Thymus (tissue), 11 donors: ENCODE measurements around the gene KCNQ2. TPM values are rescaled to one million over a fixed set of nuclear protein-coding genes. Genes with fewer than 3 reads are reported as not detected.

Experiments
- DNase-seq, 9 donors: peaks; one replicate each; pipeline ENCODE4 v3.0.0-alpha.2; 2013; ENCODE audit warnings: low spot score in 9 of 9, low read depth in 6 of 9, missing footprints in 1 of 9
- H3K27ac ChIP-seq, 2 donors: one replicate each; pipeline ENCODE4 v1.5.1; 2013; ENCODE audit warnings: control low read depth in 1 of 2, low read depth in 1 of 2, low read length in 1 of 2, mild to moderate bottlenecking in 1 of 2, moderate library complexity in 1 of 2
- H3K27me3 ChIP-seq, 2 donors: one replicate each; pipeline ENCODE4 v1.5.1; 2013; ENCODE audit warnings: low read length in 1 of 2; ENCODE audit not compliant: control insufficient read depth in 2 of 2, insufficient read depth in 1 of 2
- H3K36me3 ChIP-seq, 2 donors: one replicate each; pipeline ENCODE4 v1.5.1; 2013; ENCODE audit warnings: low read length in 1 of 2, mild to moderate bottlenecking in 1 of 2, moderate library complexity in 1 of 2; ENCODE audit not compliant: control insufficient read depth in 2 of 2, insufficient read depth in 2 of 2
- H3K4me1 ChIP-seq, 2 donors: one replicate each; pipeline ENCODE4 v1.5.1; 2013; ENCODE audit warnings: low read length in 2 of 2; ENCODE audit not compliant: control insufficient read depth in 2 of 2, insufficient read depth in 2 of 2
- H3K4me3 ChIP-seq, 2 donors: one replicate each; pipeline ENCODE4 v1.5.1; 2013; ENCODE audit warnings: low read length in 2 of 2, control low read depth in 1 of 2, mild to moderate bottlenecking in 1 of 2
- H3K9me3 ChIP-seq, 2 donors: one replicate each; pipeline ENCODE4 v1.5.1; 2013; ENCODE audit warnings: low read length in 1 of 2, mild to moderate bottlenecking in 1 of 2; ENCODE audit not compliant: control insufficient read depth in 2 of 2, insufficient read depth in 1 of 2
- WGBS: extraction: QIAGEN DNeasy Blood & Tissue Kit; methylation state at CpG from one replicate; pipeline ENCODE4 v1.1.7; 2013; 5-methylcytosine and 5-hydroxymethylcytosine counted together
- polyA plus RNA-seq: library from polyadenylated mRNA; stranded (reverse); fragments of 200-250 nt; gene quantifications from one replicate; pipeline ENCODE4 v1.2.3, GENCODE V29; 2013
- total RNA-seq: library from RNA; stranded (reverse); fragments of 120-200 nt; gene quantifications from one replicate; pipeline ENCODE4 v1.2.4, GENCODE V29; 2013
- donor health status: healthy.

Gene KCNQ2
- total and polyA plus RNA-seq, 2 donors, result 0.38 to 0.48 TPM

- no peaks in the 10 kb centered on the region for H3K4me1 ChIP-seq
- no peaks in the 10 kb centered on the region for H3K9me3 ChIP-seq
- no peak overlapping the region for H3K4me3 ChIP-seq
- 92% methylated on average over 33 of the region's 33 CpGs for WGBS
- no peak for DNase-seq
- H3K27ac ChIP-seq, result no peak overlapping the region
- no peaks in the 10 kb centered on the region for H3K36me3 ChIP-seq
- H3K27me3 ChIP-seq, result peaks cover 0 to 7% of the 10 kb centered on the region in 2 donors
These were observed 58.3 kb downstream of the KCNQ2 start for GRCh38 chr20:63413963-63414684.

DNA sequence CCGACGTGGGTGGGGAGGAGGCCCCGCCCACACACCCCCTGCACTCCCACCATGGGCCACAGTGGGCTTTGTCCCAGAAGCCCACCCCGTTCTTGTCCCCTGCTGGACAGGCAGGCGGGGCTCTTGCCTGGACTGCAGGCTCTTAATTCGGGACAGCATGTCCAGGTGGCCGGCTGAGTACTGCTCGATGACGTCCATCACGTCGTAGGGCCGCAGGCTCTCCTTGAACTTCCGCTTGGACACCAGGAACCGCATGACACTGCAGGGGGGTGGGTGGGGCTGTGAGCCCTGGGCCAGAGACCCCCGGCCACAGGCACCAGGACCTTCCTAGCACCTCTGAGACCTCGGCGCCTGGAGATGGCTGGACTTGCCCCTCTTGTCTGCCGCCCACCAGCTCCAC is 59.1 kb downstream of the KCNQ2 start:
- H3K27ac ChIP-seq, result no peak overlapping the region
- H3K4me3 ChIP-seq, result no peak overlapping the region
- H3K9me3 ChIP-seq, result no peaks in the 10 kb centered on the region
- no peaks in the 10 kb centered on the region for H3K4me1 ChIP-seq
- WGBS, result 95% methylated on average over 18 of the region's 18 CpGs
- DNase-seq, result no peak
- H3K36me3 ChIP-seq, result no peaks in the 10 kb centered on the region
- peaks cover 0 to 7% of the 10 kb centered on the region in 2 donors for H3K27me3 ChIP-seq

- H3K4me1 ChIP-seq, result no peaks in the 10 kb centered on the region
- H3K27me3 ChIP-seq, result peaks cover 0 to 5% of the 10 kb centered on the region in 2 donors
- no peaks in the 10 kb centered on the region for H3K36me3 ChIP-seq
- no peak overlapping the region for H3K27ac ChIP-seq
- 93% methylated on average over 8 of the region's 8 CpGs for WGBS
- DNase-seq, result no peak
- H3K4me3 ChIP-seq, result no peak overlapping the region
- H3K9me3 ChIP-seq, result no peaks in the 10 kb centered on the region
These were observed 59.6 kb downstream of the KCNQ2 start for GRCh38 chr20:63412889-63413288.

DNA sequence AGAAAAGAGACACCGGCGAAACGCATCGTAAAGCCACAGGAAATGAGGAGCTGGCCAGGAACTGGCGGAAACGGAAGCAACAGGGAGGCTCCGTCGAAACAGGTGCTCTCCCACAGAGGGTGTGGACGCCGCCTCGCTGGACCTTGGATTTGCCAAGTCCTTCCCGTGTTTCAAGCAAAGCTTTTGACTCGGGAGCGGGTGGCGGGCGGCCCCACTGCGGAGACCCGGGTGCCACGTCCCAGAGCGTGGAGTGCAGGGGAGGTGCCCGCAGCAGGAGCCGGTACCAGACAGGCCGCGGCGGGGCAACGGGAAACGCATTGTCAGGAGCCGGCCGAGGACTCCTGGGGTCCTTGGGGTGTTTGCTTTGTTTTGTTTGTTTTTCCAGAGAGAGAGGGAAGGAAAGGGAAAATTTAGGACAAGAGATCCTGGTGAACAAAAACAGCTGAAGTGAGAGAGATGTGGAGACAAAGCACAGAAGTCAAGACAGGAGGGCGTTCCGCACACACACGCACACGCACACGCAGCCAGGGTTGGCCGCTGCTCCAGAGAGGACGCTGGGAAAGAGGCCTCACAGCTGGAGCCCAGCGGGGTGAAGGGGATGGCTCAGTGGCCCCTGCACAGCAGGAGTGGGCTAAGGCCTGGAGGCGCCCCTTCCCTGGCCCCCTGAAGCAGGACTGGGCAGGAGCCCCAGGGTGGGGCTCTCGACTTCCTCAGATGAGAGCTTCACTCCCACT is 60.4 kb downstream of the KCNQ2 start:
- WGBS, result 70% methylated on average over 39 of the region's 39 CpGs
- H3K36me3 ChIP-seq, result no peaks in the 10 kb centered on the region
- DNase-seq, result no peak
- H3K4me3 ChIP-seq, result no peak overlapping the region
- H3K4me1 ChIP-seq, result no peaks in the 10 kb centered on the region
- H3K9me3 ChIP-seq, result no peaks in the 10 kb centered on the region
- no peak overlapping the region for H3K27ac ChIP-seq
- peaks cover 0 to 3% of the 10 kb centered on the region in 2 donors for H3K27me3 ChIP-seq

- H3K4me1 ChIP-seq, result no peaks in the 10 kb centered on the region
- H3K4me3 ChIP-seq, result no peak overlapping the region
- peaks cover 0 to 3% of the 10 kb centered on the region in 2 donors for H3K27me3 ChIP-seq
- DNase-seq, result no peak
- H3K27ac ChIP-seq, result no peak overlapping the region
- H3K36me3 ChIP-seq, result no peaks in the 10 kb centered on the region
- no peaks in the 10 kb centered on the region for H3K9me3 ChIP-seq
- 63% methylated on average over 27 of the region's 27 CpGs for WGBS
These were observed 61.1 kb downstream of the KCNQ2 start for GRCh38 chr20:63411151-63411897.

GRCh38 chr20:63409834-63410435 is 62.5 kb downstream of the KCNQ2 start:
- H3K27ac ChIP-seq, result no peak overlapping the region
- H3K4me3 ChIP-seq, result no peak overlapping the region
- peaks cover 0 to 3% of the 10 kb centered on the region in 2 donors for H3K27me3 ChIP-seq
- H3K36me3 ChIP-seq, result no peaks in the 10 kb centered on the region
- WGBS, result 91% methylated on average over 20 of the region's 23 CpGs
- H3K4me1 ChIP-seq, result no peaks in the 10 kb centered on the region
- H3K9me3 ChIP-seq, result no peaks in the 10 kb centered on the region
- no peak for DNase-seq

- no peak for DNase-seq
- no peaks in the 10 kb centered on the region for H3K4me1 ChIP-seq
- H3K36me3 ChIP-seq, result no peaks in the 10 kb centered on the region
- H3K27me3 ChIP-seq, result peaks cover 0 to 3% of the 10 kb centered on the region in 2 donors
- no peaks in the 10 kb centered on the region for H3K9me3 ChIP-seq
- WGBS, result 95% methylated on average over 21 of the region's 21 CpGs
- H3K27ac ChIP-seq, result no peak overlapping the region
- H3K4me3 ChIP-seq, result no peak overlapping the region
These were observed 63.2 kb downstream of the KCNQ2 start for GRCh38 chr20:63409066-63409833.

- H3K36me3 ChIP-seq, result no peaks in the 10 kb centered on the region
- peaks cover 0 to 3% of the 10 kb centered on the region in 2 donors for H3K27me3 ChIP-seq
- no peak overlapping the region for H3K27ac ChIP-seq
- no peaks in the 10 kb centered on the region for H3K9me3 ChIP-seq
- H3K4me3 ChIP-seq, result no peak overlapping the region
- DNase-seq, result no peak
- no peaks in the 10 kb centered on the region for H3K4me1 ChIP-seq
- 95% methylated on average over 21 of the region's 21 CpGs for WGBS
These were observed 63.8 kb downstream of the KCNQ2 start for GRCh38 chr20:63408684-63409046.
